GM23338 (cell line): ENCODE results near the gene ZNF224. TPM values are rescaled to one million over a fixed set of nuclear protein-coding genes. Genes with fewer than 3 reads are reported as not detected.

Experiments
- ATAC-seq: fragments of 200-7000 bp; cut with Tn5 transposase; 3 replicates; pipeline ENCODE4 v1.9.1; 2020
- DNase-seq: peaks from one replicate; pipeline ENCODE4 v3.0.0-alpha.2; 2015; ENCODE audit warnings: low spot score
- H2AFZ ChIP-seq: fragments of 200-600 bp; sonication (generic); 2 replicates; pipeline ENCODE4 v1.8.0; 2016; ENCODE audit warnings: antibody characterized with exemption, mild to moderate bottlenecking, moderate library complexity
- H3F3A ChIP-seq: fragments of 200-600 bp; sonication (generic); replicated peaks from 2 replicates; pipeline ENCODE4 v1.8.0; 2017; ENCODE audit warnings: antibody characterized with exemption, mixed run types, low read depth
- H3K27ac ChIP-seq: fragments of 200-600 bp; sonication (generic); 2 replicates; pipeline ENCODE4 v1.6.1; 2016; ENCODE audit warnings: low read depth
- H3K27me3 ChIP-seq: fragments of 200-600 bp; sonication (generic); 2 replicates; pipeline ENCODE4 v1.8.0; 2016; ENCODE audit warnings: mild to moderate bottlenecking, mixed run types, moderate library complexity; ENCODE audit not compliant: insufficient read depth
- H3K36me3 ChIP-seq: fragments of 200-600 bp; sonication (generic); 2 replicates; pipeline ENCODE4 v1.8.0; 2016; ENCODE audit warnings: mild to moderate bottlenecking; ENCODE audit not compliant: insufficient read depth
- H3K4me1 ChIP-seq: fragments of 200-600 bp; sonication (generic); 2 replicates; pipeline ENCODE4 v1.8.0; 2016; ENCODE audit warnings: mild to moderate bottlenecking, moderate library complexity; ENCODE audit not compliant: insufficient read depth
- H3K4me2 ChIP-seq: fragments of 200-600 bp; sonication (generic); 2 replicates; pipeline ENCODE4 v1.7.1; 2017; ENCODE audit warnings: mixed run types
- H3K4me3 ChIP-seq: fragments of 200-600 bp; sonication (generic); 2 replicates; pipeline ENCODE4 v1.6.1; 2016; ENCODE audit warnings: mixed run types
- H3K79me2 ChIP-seq: fragments of 200-600 bp; sonication (generic); replicated peaks from 2 replicates; pipeline ENCODE4 v1.8.0; 2017; ENCODE audit warnings: mild to moderate bottlenecking; ENCODE audit not compliant: insufficient read depth
- H3K9me2 ChIP-seq: fragments of 200-600 bp; sonication (generic); 2 replicates; pipeline ENCODE4 v1.8.0; 2017; ENCODE audit not compliant: insufficient read depth
- H4K20me1 ChIP-seq: fragments of 200-600 bp; sonication (generic); replicated peaks from 2 replicates; pipeline ENCODE4 v1.8.0; 2017; ENCODE audit warnings: mild to moderate bottlenecking; ENCODE audit not compliant: insufficient read depth
- H3K27ac Mint-ChIP-seq: 2 replicates; pipeline ENCODE4 v1.8.0; 2020; ENCODE audit warnings: inconsistent platforms, mild to moderate bottlenecking, moderate library complexity, mixed read lengths
- H3K27me3 Mint-ChIP-seq: 3 replicates; pipeline ENCODE4 v1.8.0; 2022; ENCODE audit warnings: low read depth, mild to moderate bottlenecking, moderate library complexity, mixed read lengths, inconsistent platforms; ENCODE audit not compliant: insufficient read depth, poor library complexity
- H3K36me3 Mint-ChIP-seq: 3 replicates; pipeline ENCODE4 v1.8.0; 2021; ENCODE audit warnings: low read depth, mild to moderate bottlenecking, inconsistent platforms, moderate library complexity, mixed read lengths
- H3K4me1 Mint-ChIP-seq: 3 replicates; pipeline ENCODE4 v1.8.0; 2020; ENCODE audit warnings: mild to moderate bottlenecking, inconsistent platforms, mixed read lengths
- H3K4me3 Mint-ChIP-seq: 3 replicates; pipeline ENCODE4 v1.8.0; 2021; ENCODE audit warnings: moderate library complexity, mild to moderate bottlenecking, inconsistent platforms, mixed read lengths
- H3K9me3 Mint-ChIP-seq: 3 replicates; pipeline ENCODE4 v1.8.0; 2020; ENCODE audit warnings: moderate library complexity, mild to moderate bottlenecking, inconsistent platforms, mixed read lengths
- CREB1 ChIP-seq: fragments of 250-450 bp; sonication (Bioruptor Pico); IDR thresholded peaks from 2 replicates; pipeline ENCODE4 v1.5.0; 2020; ENCODE audit warnings: low read depth, mild to moderate bottlenecking, moderate library complexity
- CTCF ChIP-seq, 2 experiments: fragments of 200-600 bp in 1 of 2; sonication (generic) in 1 of 2; conservative IDR thresholded peaks; 2 replicates each; pipeline versions ENCODE4 v1.5.1 to v1.6.1; 2016 to 2017; ENCODE audit warnings: antibody characterized with exemption in 2 of 2, low read depth in 2 of 2, mild to moderate bottlenecking in 2 of 2, moderate library complexity in 1 of 2
- ETS1 ChIP-seq: IDR thresholded peaks from 2 replicates; pipeline ENCODE4 v1.6.1; 2016; ENCODE audit warnings: antibody characterized with exemption
- EZH2 ChIP-seq: fragments of 200-600 bp; sonication (generic); IDR thresholded peaks from one replicate; pipeline ENCODE4 v1.8.0; 2017; ENCODE audit warnings: antibody characterized with exemption, mild to moderate bottlenecking, low read depth; ENCODE audit not compliant: unreplicated experiment
- EZH2phosphoT487 ChIP-seq: fragments of 200-600 bp; sonication (generic); IDR thresholded peaks from one replicate; pipeline ENCODE4 v1.8.1; 2018; ENCODE audit warnings: antibody characterized with exemption; ENCODE audit not compliant: unreplicated experiment
- JUNB ChIP-seq: IDR thresholded peaks from one replicate; pipeline ENCODE4 v1.6.1; 2016; ENCODE audit warnings: antibody characterized with exemption; ENCODE audit not compliant: unreplicated experiment
- NANOG ChIP-seq: IDR thresholded peaks from 2 replicates; pipeline ENCODE4 v1.6.1; 2016; ENCODE audit warnings: antibody characterized with exemption, borderline replicate concordance
- POLR2AphosphoS5 ChIP-seq: IDR thresholded peaks from 2 replicates; pipeline ENCODE4 v1.6.1; 2016; ENCODE audit warnings: antibody characterized with exemption, low read depth
- REST ChIP-seq: IDR thresholded peaks from one replicate; pipeline ENCODE4 v1.6.1; 2018; ENCODE audit warnings: antibody characterized with exemption; ENCODE audit not compliant: unreplicated experiment
- STAT1 ChIP-seq: IDR thresholded peaks from one replicate; pipeline ENCODE4 v1.6.1; 2016; ENCODE audit warnings: antibody characterized with exemption; ENCODE audit not compliant: unreplicated experiment
- ZNF114 ChIP-seq: fragments of 250-450 bp; sonication (Bioruptor Pico); IDR thresholded peaks from 2 replicates; pipeline ENCODE4 v1.5.0; 2020; ENCODE audit warnings: mild to moderate bottlenecking, moderate library complexity
- ZNF331 ChIP-seq: fragments of 250-450 bp; sonication (Bioruptor Pico); IDR thresholded peaks from 2 replicates; pipeline ENCODE4 v1.5.0; 2020; ENCODE audit warnings: low read depth, mild to moderate bottlenecking, moderate library complexity
- ZNF462 ChIP-seq: fragments of 250-450 bp; sonication (Bioruptor Pico); IDR thresholded peaks from 2 replicates; pipeline ENCODE4 v1.5.0; 2020; ENCODE audit warnings: mild to moderate bottlenecking, moderate library complexity
- polyA plus RNA-seq: library from polyadenylated mRNA; unstranded; fragments of >200 nt; fragmentation: Nextera tagmentation; extraction: Ambion mirVana; gene quantifications from 2 replicates; pipeline ENCODE4 v1.2.1, GENCODE V29; 2016
- total RNA-seq: library from RNA; depleted of rRNA; stranded (reverse); fragments of >200 nt; shearing (Covaris generic); gene quantifications from 2 replicates; pipeline ENCODE4 v1.2.3, GENCODE V29; 2014

Gene ZNF224
- total and polyA plus RNA-seq, 2 experiments from 2014 or later = 9.4 to 16.5 TPM

- H3K4me1 ChIP-seq = no peaks in the 10 kb centered on the region
- Mint-ChIP-seq H3K36me3 (peaks cover 47% of the 10 kb centered on the region), H3K4me3 (peak overlapping the region; percentile 97), H3K9me3 (peaks cover 31% of the 10 kb centered on the region), H3K27me3 (peaks cover 3% of the 10 kb centered on the region), H3K4me1 (no peaks in the 10 kb centered on the region), H3K27ac (no peak overlapping the region)
- no peaks in the 10 kb centered on the region; the same call in 1 of the 2 replicates for H3K36me3 ChIP-seq
- no peaks in the 10 kb centered on the region for H3K9me2 ChIP-seq
- H3K27ac ChIP-seq = no peak overlapping the region
- H3K4me2 ChIP-seq = peak overlapping the region; percentile 82
- TF ChIP-seq ZNF331 (CRISPR knock-in tag) = no peak
- TF ChIP-seq POLR2AphosphoS5 = no peak
- TF ChIP-seq EZH2 = no peak
- TF ChIP-seq ETS1 = no peak
- no peak for TF ChIP-seq NANOG
- TF ChIP-seq CREB1 = no peak
- no peak for TF ChIP-seq CTCF (conservative IDR thresholded peaks at IDR 0.05; ENCODE audit: low read depth in 2 of 2)
- no peak for TF ChIP-seq STAT1
- no peak for TF ChIP-seq ZNF462 (CRISPR knock-in tag)
- TF ChIP-seq ZNF114 = no peak
- no peak for TF ChIP-seq JUNB
- no peak for TF ChIP-seq REST
- TF ChIP-seq EZH2phosphoT487 = no peak
- no peaks in the 10 kb centered on the region for H3F3A ChIP-seq
- H4K20me1 ChIP-seq = no peaks in the 10 kb centered on the region
- peaks cover 31% of the 10 kb centered on the region for H3K79me2 ChIP-seq
- DNase-seq (peak; percentile 21), ATAC-seq (no peak)
- H3K4me3 ChIP-seq = peak overlapping the region; percentile 67
- peak overlapping the region; percentile 82 for H2AFZ ChIP-seq
- H3K27me3 ChIP-seq = no peaks in the 10 kb centered on the region
These were observed 19.7 kb downstream of the ZNF224 start for GRCh38 chr19:44113784-44114390.
